NCI-H524 treated with DMSO at 0.1 percent for 48 hours (cell line): ENCODE data around the gene C2CD4A.

Experiments used
- DNase-seq: peaks from one replicate; lab custom pipeline; 2025; lab: John Stamatoyannopoulos, UW

C2CD4A gene

GRCh38 chr15:62060113-62060895 is 6.5 kb upstream of the C2CD4A start, which contains the start of gene VPS13C:
TSS of gene VPS13C (minus strand) at chr15:62060447. CDS start at chr15:62060374, 73 bp downstream.
- DNase-seq = peak; percentile 78

- DNase-seq = no peak
Measured at GRCh38 chr15:62060896-62061280, 5.9 kb upstream of the C2CD4A start.

- no peak for DNase-seq
Measured at GRCh38 chr15:62063825-62064635, 2.7 kb upstream of the C2CD4A start.

- DNase-seq = no peak
Measured at GRCh38 chr15:62067448-62068044, 769 bp downstream of the C2CD4A start.

GRCh38 chr15:62068071-62068809 is 1.5 kb downstream of the C2CD4A start:
- DNase-seq = no peak

- no peak for DNase-seq
Measured at GRCh38 chr15:62068810-62069167, 2.0 kb downstream of the C2CD4A start.

- no peak for DNase-seq
Measured at GRCh38 chr15:62069551-62069950, 2.8 kb downstream of the C2CD4A start.

- no peak for DNase-seq
Measured at GRCh38 chr15:62071711-62072308, 5.0 kb downstream of the C2CD4A start.

- no peak for DNase-seq
Measured at GRCh38 chr15:62075595-62076277, 9.0 kb downstream of the C2CD4A start.

GRCh38 chr15:62079594-62079993 is 12.8 kb downstream of the C2CD4A start:
- DNase-seq = no peak

GRCh38 chr15:62083194-62084154 is 16.7 kb downstream of the C2CD4A start:
- DNase-seq = no peak

GRCh38 chr15:62085740-62086139 is 19.0 kb downstream of the C2CD4A start:
- no peak for DNase-seq

- DNase-seq = no peak
Measured at GRCh38 chr15:62087671-62088352, 21.0 kb downstream of the C2CD4A start.

GRCh38 chr15:62088353-62088693 is 21.5 kb downstream of the C2CD4A start:
- DNase-seq = no peak

GRCh38 chr15:62089616-62090015 is 22.8 kb downstream of the C2CD4A start:
- DNase-seq = no peak

- no peak for DNase-seq
Measured at GRCh38 chr15:62090988-62091387, 24.2 kb downstream of the C2CD4A start.

GRCh38 chr15:62093809-62094208 is 27.0 kb downstream of the C2CD4A start:
- no peak for DNase-seq

GRCh38 chr15:62094388-62094787 is 27.6 kb downstream of the C2CD4A start:
- no peak for DNase-seq

GRCh38 chr15:62099094-62099601 is 32.4 kb downstream of the C2CD4A start:
- no peak for DNase-seq
